HG03025 (cell line): ENCODE measurements around the gene EFS.
"Not testable (repeated sequence)": the region's sequence is repeated elsewhere in the genome, so short reads cannot be mapped to it uniquely, and the experiment has no call there.

Experiments used
- ATAC-seq: cut with Tn5 transposase; IDR thresholded peaks from one replicate; pipeline ENCODE4 v1.9.1; 2021; ENCODE audit warnings: mild to moderate bottlenecking, moderate library complexity; ENCODE audit not compliant: unreplicated experiment, low FRiP score

EFS gene

GRCh38 chr14:23399591-23399990 is 34.6 kb upstream of the EFS start:
- no peak for ATAC-seq

GRCh38 chr14:23399136-23399535 is 34.2 kb upstream of the EFS start:
- no peak for ATAC-seq

GRCh38 chr14:23398348-23398747 is 33.4 kb upstream of the EFS start:
- ATAC-seq, result no peak

- no peak for ATAC-seq
These were observed 31.9 kb upstream of the EFS start for GRCh38 chr14:23396781-23397407.

- ATAC-seq, result no peak
These were observed 31.2 kb upstream of the EFS start for GRCh38 chr14:23396126-23396525.

- no peak for ATAC-seq
These were observed 27.6 kb upstream of the EFS start for GRCh38 chr14:23392613-23393012.

- not testable (repeated sequence) for ATAC-seq
These were observed 24.9 kb upstream of the EFS start for GRCh38 chr14:23389871-23390270.

GRCh38 chr14:23389396-23389795 is 24.4 kb upstream of the EFS start:
- no peak for ATAC-seq

GRCh38 chr14:23388996-23389395 is 24.0 kb upstream of the EFS start:
- no peak for ATAC-seq

- ATAC-seq, result no peak
These were observed 23.2 kb upstream of the EFS start for GRCh38 chr14:23387916-23388882.

GRCh38 chr14:23386999-23387398 is 22.0 kb upstream of the EFS start:
- ATAC-seq, result no peak

GRCh38 chr14:23386266-23386657 is 21.3 kb upstream of the EFS start:
- not testable (repeated sequence) for ATAC-seq

GRCh38 chr14:23385642-23386265 is 20.8 kb upstream of the EFS start:
- no peak for ATAC-seq

GRCh38 chr14:23385244-23385641 is 20.3 kb upstream of the EFS start:
- no peak for ATAC-seq

- no peak for ATAC-seq
These were observed 19.6 kb upstream of the EFS start for GRCh38 chr14:23384364-23385080.

- ATAC-seq, result no peak
These were observed 17.9 kb upstream of the EFS start for GRCh38 chr14:23382731-23383440.

- no peak for ATAC-seq
These were observed 17.3 kb upstream of the EFS start for GRCh38 chr14:23382276-23382675.

- no peak for ATAC-seq
These were observed 16.9 kb upstream of the EFS start for GRCh38 chr14:23381871-23382270.

GRCh38 chr14:23380976-23381375 is 16.0 kb upstream of the EFS start:
- no peak for ATAC-seq
